Esophagus squamous epithelium (tissue), 4 donors: ENCODE results near the gene SSC4D.

Experiments
- POLR2A ChIP-seq, 4 donors: fragments of 450-650 bp; IDR thresholded peaks; one replicate each; pipeline ENCODE4 v1.6.1; 2017; ENCODE audit warnings: antibody characterized with exemption in 4 of 4, mild to moderate bottlenecking in 4 of 4, moderate library complexity in 3 of 4
- TF ChIP-seq, protein P1 (sequence below), 6 experiments: fragments of 450-650 bp in 4 of 6; fragments of 200-600 bp in 2 of 6; sonication (generic) in 2 of 6; IDR thresholded peaks; one replicate each; pipeline ENCODE4 v1.5.1; 2016 to 2019; ENCODE audit warnings: antibody characterized with exemption in 6 of 6, mild to moderate bottlenecking in 4 of 6, moderate library complexity in 4 of 6

GRCh38 chr7:76377186-76377918 is 32.1 kb downstream of the SSC4D start:
- TF ChIP-seq, protein P1, sequence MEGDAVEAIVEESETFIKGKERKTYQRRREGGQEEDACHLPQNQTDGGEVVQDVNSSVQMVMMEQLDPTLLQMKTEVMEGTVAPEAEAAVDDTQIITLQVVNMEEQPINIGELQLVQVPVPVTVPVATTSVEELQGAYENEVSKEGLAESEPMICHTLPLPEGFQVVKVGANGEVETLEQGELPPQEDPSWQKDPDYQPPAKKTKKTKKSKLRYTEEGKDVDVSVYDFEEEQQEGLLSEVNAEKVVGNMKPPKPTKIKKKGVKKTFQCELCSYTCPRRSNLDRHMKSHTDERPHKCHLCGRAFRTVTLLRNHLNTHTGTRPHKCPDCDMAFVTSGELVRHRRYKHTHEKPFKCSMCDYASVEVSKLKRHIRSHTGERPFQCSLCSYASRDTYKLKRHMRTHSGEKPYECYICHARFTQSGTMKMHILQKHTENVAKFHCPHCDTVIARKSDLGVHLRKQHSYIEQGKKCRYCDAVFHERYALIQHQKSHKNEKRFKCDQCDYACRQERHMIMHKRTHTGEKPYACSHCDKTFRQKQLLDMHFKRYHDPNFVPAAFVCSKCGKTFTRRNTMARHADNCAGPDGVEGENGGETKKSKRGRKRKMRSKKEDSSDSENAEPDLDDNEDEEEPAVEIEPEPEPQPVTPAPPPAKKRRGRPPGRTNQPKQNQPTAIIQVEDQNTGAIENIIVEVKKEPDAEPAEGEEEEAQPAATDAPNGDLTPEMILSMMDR (IDR thresholded peaks at IDR 0.05), result no peak
- no peak for TF ChIP-seq POLR2A (IDR thresholded peaks at IDR 0.05)
